Gastrocnemius medialis (tissue), 4 donors: ENCODE data around the gene CGNL1.

Source experiments
- CTCF ChIP-seq, 5 experiments: fragments of 450-650 bp in 3 of 5; fragments of 200-600 bp in 2 of 5; sonication (generic) in 2 of 5; IDR thresholded peaks in 4 of 5; conservative IDR thresholded peaks in 1 of 5; 1 replicate in 4 of 5; 2 replicates in 1 of 5; pipeline ENCODE4 v1.5.1; 2016 to 2019; ENCODE audit warnings: antibody characterized with exemption in 5 of 5, mild to moderate bottlenecking in 3 of 5, moderate library complexity in 3 of 5
- POLR2A ChIP-seq, 2 donors: fragments of 450-650 bp; IDR thresholded peaks; one replicate each; pipeline ENCODE4 v1.6.1; 2017; ENCODE audit warnings: antibody characterized with exemption in 2 of 2, mild to moderate bottlenecking in 2 of 2, moderate library complexity in 2 of 2

DNA sequence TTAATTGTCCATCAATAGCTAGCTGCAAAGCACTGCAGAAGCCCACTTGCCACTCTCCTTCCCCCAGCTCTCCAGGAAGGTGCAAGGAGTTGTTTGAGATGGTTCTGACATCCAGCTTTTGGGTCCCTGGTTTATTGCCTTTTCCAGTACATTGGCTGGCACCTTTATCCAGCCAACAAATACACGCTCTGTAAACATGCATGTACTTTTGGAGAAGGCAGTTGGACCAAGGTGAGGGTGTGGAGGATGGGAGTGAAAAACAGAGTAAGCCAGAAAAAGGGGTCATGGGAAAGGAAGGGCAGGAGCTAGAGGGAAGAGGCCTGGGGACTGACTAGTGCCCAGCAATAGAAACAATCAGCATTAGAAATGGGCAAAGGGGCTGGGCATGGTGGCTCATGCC is 102.7 kb downstream of the CGNL1 start:
- TF ChIP-seq CTCF (IDR thresholded peaks at IDR 0.05 in 4 of 5, conservative IDR thresholded peaks at IDR 0.05 in 1 of 5) (no peak), POLR2A (IDR thresholded peaks at IDR 0.05) (no peak)
